Ishikawa (cell line): ENCODE data around the gene CAMTA1.

ENCODE experiments used
- CEBPB ChIP-seq: IDR thresholded peaks from 2 replicates; pipeline ENCODE4 v1.6.1; 2012
- CREB1 ChIP-seq: IDR thresholded peaks from 2 replicates; pipeline ENCODE4 v1.6.1; 2012; ENCODE audit warnings: low read depth
- EGR1 ChIP-seq: IDR thresholded peaks from 2 replicates; pipeline ENCODE4 v1.6.1; 2012
- EP300 ChIP-seq: IDR thresholded peaks from 2 replicates; pipeline ENCODE4 v1.6.1; 2012; ENCODE audit warnings: borderline replicate concordance
- NFIC ChIP-seq: IDR thresholded peaks from 2 replicates; pipeline ENCODE4 v1.6.1; 2012
- RAD21 ChIP-seq: IDR thresholded peaks from 2 replicates; pipeline ENCODE4 v1.6.1; 2012; ENCODE audit warnings: low read depth
- REST ChIP-seq: IDR thresholded peaks from 2 replicates; pipeline ENCODE4 v1.6.1; 2012; ENCODE audit warnings: low read depth, mild to moderate bottlenecking
- TAF1 ChIP-seq: IDR thresholded peaks from 2 replicates; pipeline ENCODE4 v1.6.1; 2012; ENCODE audit warnings: low read depth, mild to moderate bottlenecking
- TEAD4 ChIP-seq: IDR thresholded peaks from 2 replicates; pipeline ENCODE4 v1.6.1; 2012
- YY1 ChIP-seq: IDR thresholded peaks from 2 replicates; pipeline ENCODE4 v1.6.1; 2012; ENCODE audit warnings: low read depth
- ZBTB7A ChIP-seq: IDR thresholded peaks from 2 replicates; pipeline ENCODE4 v1.6.1; 2012; ENCODE audit warnings: low read depth

GRCh38 chr1:7437036-7437435 lies 651.8 kb downstream of the CAMTA1 start:
- no peak for TF ChIP-seq CEBPB
- no peak for TF ChIP-seq RAD21
- TF ChIP-seq TAF1: no peak
- no peak for TF ChIP-seq CREB1
- TF ChIP-seq YY1: no peak
- TF ChIP-seq EGR1: no peak
- no peak for TF ChIP-seq NFIC
- no peak for TF ChIP-seq REST
- no peak for TF ChIP-seq ZBTB7A
- TF ChIP-seq TEAD4: no peak
- TF ChIP-seq EP300: no peak
